Stimulated activated CD8-positive, alpha-beta memory T cell treated with anti-CD3 and anti-CD28 coated beads, Interleukin-2, amount 100 ng/mL, for 1 hour (primary cell): ENCODE data around the gene CDH4.

Experiments used
- DNase-seq, 2 donors: peaks; one replicate each; pipeline ENCODE4 v3.0.0-alpha.2; 2020; ENCODE audit warnings: low read depth in 2 of 2

CDH4 gene

GRCh38 chr20:61897401-61898295, 645.6 kb downstream of the CDH4 start:
- no peak for DNase-seq

- DNase-seq = no peak
These were observed 646.3 kb downstream of the CDH4 start for GRCh38 chr20:61898405-61898804.

GRCh38 chr20:61900011-61900944, 648.2 kb downstream of the CDH4 start:
- DNase-seq = no peak

DNA sequence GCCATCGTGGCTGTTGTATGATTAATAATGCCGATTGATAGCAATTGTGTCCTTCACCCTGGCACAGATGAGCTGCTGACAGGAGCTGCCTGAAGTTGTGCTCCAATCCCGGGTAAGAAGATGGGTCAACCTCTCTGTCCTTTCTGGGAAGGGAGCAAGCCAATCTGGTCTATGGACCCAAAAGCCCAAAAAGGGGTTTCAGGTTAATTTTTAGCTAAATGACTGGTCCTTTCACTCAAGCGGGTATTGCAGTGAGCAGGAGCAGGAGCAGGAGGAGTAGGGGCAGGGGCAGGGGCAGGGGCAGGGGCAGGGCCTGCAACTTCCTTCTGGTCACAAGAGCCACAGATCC, 648.9 kb downstream of the CDH4 start:
- no peak for DNase-seq

DNA sequence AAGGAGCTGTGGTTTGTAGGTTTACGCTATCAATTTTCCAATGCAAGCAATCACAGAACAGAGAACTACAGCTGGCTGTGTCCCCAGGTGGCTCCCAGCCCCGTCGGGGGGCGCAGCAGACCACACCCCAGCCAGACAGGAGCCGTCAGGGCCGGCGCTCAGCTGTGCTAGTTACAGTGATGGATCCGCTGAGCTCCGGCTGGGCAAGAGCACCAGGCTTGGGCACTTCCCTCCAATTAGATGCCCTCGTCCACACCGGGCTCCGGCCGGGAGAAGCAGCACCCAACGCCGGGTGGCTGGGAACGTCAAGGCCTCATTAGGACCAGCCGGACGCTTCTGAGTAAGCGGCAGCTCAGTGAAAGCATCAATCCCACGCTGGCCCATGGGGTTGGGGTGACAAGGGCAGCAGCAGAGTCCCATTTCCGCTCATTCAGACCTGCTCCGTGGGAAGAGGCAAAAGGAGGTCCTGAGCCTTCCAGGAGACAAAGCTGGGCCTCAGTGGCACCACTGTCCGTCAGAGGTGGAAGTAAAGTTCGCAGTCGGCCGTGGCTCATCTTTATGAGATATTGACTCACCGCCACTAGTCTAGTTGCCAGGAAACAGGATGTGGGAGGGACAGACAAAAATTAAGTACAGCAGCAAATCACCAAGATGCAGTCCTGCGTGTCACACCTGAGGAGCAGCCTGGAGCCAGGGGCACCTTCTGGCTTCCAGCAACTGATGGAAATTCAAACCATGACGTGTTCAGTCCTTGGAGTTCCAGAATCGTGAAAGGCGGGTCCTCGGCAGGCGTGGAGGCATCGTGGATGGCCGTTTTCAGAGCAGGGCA, 649.5 kb downstream of the CDH4 start:
- no peak for DNase-seq

DNA sequence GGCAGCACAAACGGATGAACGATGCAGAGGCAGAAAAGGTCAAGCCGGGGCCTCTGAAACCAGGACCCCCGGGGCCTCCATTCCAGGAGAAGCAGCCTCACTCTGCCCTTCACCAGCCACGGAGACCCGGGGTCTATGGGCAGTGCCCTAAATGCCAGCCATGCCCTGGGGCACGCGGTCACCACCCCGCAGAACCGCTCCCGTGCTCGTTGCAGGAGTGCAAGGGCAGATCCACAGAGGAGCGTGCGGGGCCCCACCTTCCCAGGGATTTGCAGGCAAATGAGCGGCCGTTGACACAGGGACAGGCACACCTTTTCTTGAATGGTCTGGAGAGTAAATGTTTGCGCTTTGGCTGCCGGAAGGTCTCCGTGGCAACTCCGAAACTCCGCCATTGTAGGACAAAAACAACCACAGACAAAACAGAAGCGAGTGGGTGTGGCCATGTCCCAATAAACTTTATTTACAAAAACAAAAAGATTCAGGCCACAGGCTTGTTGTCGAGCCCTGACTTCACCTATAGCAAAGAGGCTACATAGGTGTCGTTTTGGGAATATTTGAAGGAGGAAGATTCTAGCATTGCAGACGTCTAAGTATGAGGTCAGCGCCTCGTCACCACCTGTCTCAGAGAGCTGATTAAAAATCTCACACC, 650.3 kb downstream of the CDH4 start:
- DNase-seq = no peak

DNA sequence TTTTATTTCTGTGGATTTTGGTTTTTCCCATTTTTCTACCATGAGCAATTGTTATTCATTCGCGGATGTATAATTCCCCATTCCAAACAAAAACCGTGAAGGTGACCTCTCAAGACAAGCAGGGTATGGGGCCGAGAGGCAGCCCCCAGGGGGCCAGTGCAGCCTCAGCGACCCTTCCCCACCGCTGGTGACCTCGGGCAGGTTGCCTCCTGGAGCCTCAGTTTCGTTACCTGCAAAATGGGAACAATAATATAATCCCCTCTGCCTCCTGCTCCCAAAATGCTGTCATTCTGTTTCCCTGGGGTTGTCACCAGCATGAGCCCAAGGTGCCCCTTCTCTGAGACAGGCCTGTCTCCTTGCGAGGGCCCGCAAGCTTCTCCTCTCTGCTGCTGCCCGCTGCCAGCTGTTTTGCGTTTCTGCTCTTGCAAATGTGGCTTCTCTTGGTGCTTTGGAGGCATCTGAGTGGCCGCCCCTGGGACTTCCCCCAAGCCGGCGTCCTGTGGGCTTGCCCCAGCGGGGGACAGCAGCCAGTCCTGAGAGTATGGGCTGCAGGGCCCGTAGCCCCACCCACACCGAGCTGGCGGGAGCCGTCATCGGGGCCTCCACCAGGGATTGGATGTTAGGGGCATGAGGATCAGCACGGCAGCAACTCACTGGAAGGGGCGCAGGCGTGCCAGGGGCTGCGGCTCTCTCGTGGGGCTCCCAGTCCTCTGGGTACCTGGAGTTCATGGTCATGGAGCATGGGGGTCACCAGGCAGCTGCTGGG, 651.7 kb downstream of the CDH4 start:
- DNase-seq = no peak

GRCh38 chr20:61904456-61904855, 652.4 kb downstream of the CDH4 start:
- no peak for DNase-seq

DNA sequence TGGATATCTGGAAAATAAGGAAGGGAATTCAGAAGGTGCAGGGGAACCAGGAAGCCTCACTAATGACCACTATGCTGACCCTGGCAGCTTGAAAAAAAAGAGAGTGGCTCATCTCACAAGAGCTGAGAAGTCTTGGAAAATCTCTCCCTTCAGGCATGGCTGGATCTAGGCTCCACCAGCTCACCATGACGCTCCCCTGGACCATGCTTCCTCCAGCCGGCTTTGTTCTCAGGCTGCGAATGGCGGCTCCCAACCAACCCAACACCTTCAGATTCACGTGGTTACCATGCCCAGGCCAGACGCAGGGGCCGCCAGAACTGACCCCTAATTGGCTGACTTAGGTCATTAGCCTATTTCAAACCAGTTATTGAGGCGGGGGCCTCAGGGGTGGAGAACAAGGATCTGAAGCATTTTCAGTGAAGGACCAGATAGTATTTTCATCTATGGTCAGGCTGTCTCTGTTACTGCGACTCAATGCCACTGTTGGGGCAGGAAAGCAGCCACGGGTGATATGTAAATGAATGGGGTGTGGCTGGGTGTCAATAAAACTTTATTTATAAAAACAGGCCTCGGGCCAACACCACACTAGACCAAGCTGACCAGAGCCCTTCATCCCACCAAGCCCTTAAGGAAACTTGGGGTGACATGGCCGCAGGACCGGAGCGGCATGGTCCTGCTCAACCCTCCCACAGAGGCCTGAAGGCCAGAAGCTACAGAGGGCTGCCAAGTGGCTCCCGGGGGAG, 653.9 kb downstream of the CDH4 start:
- no peak for DNase-seq

DNA sequence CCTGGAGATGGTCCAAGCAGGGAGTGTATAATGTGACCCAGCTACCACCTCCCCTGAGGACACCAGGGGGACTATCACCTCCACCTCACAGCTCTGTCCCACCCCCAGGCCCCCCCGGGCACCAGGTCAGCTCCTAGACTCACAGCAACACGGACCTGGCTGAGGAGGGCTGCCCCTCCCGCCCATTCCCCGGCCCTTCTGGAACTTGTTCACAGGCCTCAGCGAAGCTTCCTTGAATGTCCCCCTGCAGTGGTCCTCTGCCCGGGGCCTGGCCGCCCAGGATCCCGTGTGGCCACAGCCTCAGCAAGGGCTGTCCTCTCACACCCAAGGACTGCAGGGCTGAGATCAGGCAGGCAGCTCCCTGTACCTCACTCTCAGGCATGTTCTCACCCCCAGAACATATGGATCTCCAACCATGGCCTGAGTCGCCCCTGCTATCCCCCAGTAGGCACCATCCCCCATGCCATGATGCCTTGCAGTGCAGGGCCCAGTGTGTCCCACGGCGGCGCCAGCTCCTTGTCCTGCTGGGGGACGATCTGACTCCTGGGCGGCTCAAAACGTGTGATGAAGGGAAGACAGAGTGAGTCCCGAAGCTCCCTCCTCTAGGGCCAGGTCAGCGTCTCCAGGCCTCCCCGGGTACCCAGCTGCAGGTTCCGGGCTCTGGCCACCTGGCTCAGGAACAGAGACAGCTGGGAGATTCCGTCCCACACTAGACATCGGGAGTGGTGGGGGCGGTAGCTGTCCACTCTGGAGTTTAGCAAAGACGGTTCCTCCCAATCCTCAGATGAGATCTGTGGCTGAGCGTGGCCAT, 655.2 kb downstream of the CDH4 start:
- DNase-seq = no peak

DNA sequence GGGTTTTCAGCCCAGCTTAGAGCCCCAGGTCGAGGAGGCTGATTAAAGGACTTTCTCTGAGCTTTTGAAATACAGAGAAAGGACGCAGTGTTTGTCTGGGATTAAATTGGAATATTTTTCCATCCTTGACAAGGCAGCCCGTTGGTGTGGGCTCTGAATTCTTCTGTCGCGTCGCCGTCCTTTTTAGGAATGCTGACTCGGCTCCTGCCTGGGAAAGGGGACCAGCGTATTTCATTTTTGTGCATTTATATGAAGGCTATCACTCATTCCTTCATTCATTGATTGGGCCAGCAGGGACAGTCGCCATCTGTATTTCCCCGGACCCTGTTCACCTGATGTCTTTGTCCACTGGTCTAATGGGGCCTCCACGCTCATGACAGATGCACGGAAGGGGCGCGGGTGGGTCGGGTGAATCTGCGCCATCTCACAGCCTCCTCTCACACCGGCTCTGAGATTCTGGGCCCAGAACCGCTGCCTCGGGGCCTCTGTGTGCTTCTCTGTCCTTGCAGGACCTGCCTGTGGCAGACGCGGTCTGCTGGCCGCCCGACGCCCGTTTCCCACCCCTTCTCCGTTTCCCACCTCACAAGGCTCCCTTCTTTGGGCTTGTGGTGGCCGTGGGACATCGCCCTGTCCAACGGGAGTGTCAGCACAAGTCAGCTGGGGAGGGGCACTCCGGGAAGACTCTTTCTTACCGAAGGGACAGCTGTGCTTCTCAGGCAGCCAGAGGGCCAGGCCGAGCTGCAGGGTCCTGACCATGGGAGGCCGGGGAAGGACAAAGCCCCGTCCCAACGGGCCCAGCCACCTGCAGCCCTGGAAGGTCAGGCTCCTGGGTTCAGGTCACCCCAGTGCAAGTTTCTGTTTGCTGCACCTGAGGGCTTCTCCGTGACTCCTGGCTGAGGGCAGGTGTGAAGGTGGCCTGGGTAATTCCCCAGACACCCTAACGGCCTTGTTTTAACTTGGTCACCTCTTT, 656.3 kb downstream of the CDH4 start:
- no peak for DNase-seq

DNA sequence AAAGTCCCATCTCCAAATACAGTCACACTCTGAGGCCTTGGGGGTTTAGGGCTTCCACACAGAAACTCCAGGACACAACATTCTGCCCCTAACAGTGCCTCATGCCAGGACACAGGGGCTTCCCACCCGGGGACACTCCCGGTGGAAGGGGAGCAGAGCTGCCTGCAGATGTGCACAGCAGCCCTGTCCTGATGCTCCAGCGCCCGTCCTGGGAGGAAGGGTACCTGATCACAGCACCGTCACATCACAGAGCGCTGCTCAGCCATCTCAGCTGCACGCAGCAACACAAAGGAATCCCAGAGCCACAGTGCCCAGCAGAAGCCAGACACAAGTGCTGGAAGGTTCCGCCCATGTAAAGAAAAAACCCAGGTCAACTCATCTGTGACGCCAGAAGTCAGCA, 657.0 kb downstream of the CDH4 start:
- DNase-seq = no peak

DNA sequence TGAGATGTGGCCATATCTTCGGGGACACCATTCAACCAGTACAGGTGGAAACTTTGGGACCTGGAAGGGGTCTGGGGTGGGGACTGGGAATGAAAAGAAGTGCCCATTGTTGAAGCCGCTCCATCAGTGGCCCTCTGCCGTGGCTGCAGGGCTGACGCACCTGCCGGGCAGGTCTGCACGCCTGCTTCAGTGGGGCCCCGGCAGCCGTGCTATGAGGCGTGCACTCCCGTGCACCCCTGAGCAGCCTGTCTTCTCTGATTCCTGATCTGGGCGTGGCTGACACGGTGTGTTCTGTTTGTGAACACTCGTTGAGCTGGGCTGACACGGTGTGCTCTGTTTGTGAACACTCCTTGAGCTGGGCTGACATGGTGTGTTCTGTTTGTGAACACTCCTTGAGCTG, 657.8 kb downstream of the CDH4 start:
- no peak for DNase-seq

DNA sequence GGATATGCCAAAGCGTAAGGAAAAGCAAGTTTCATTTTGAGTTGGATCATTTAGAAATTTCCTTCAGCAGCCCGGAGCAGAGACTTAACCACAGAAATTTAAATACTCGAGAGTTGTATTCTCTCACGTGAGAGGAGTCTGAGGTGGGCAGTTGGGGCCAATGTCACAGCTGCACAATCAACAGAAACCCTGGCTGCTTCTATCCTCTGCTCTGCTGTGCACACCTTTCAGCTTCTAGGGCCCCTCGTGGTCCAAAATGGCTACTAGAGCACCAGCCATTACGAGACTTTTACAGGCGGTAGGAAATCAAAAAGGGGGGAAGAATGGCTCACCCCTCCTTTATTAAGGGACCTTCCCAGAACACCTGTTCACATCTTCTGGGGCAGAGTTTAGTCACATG, 659.8 kb downstream of the CDH4 start:
- DNase-seq = no peak

DNA sequence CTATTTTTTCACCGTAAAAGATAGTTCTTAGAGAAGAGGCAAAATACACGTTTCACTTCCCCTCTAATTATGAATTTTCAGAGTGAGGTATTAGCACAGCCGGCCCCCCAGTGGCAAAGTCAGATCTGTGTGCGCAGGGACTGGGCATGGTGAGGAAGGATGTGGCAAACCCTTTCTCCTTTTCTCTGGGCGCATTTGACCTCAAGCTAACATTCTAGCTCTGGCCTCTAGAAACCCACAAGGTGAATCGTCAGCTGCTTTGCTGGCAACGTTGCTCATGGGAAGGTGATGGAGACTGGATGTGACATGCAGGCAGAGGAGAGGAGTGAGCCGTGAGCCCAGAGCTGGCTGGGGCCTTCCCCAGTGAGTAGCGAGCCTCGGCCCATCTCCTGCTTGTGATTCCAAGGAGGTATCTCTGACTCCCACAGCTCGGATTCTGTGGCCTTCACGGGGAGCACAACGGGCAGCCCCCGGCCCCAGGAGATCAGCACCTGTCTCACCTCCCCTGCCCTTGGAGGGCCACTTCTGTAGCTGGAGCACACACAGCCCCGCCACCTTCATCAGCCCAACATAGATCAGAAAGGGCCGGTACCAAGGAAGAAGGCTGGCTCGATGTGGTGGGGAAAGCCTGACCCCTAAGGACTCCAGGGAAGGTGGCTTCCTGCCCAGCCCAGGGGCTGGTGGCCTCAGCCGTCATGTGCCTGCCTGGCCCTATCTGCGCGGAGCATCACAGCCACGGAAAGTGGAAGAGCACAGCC, 660.8 kb downstream of the CDH4 start:
- DNase-seq = no peak

GRCh38 chr20:61913423-61914225, 661.6 kb downstream of the CDH4 start:
- no peak for DNase-seq
